IMR-90 (cell line): ENCODE data around the gene STK32A. TPM values are rescaled to one million over a fixed set of nuclear protein-coding genes. Genes with fewer than 3 reads are reported as not detected.
A peak's percentile ranks its signal among the peaks of the same experiment; 100 is the strongest.

Source experiments
- ATAC-seq: fragments of 200-7000 bp; cut with Tn5 transposase; 2 replicates; pipeline ENCODE4 v1.9.1; 2020; ENCODE audit warnings: low read depth, mild to moderate bottlenecking, moderate library complexity
- BruUV-seq: library from RNA; stranded (reverse); fragments of 400-500 nt; replicated peaks from 2 replicates; lab custom pipeline; 2021; lab: Mats Ljungman, UMichigan
- CTCF ChIA-PET: fragments of 300-600 bp; formaldehyde crosslinking; extraction: SDS; loops from one replicate; lab custom pipeline; 2021; ENCODE audit warnings: antibody characterized with exemption; lab: Yijun Ruan, JAX
- POLR2A ChIA-PET: fragments of 300-600 bp; sonication (Branson Sonifier 250); formaldehyde crosslinking; loops from one replicate; lab custom pipeline; 2022; ENCODE audit warnings: antibody characterized with exemption; ENCODE audit not compliant: unreplicated experiment; lab: Charles Lee
- DNase-seq: peaks from one replicate; pipeline ENCODE4 v3.0.0; 2013
- H2AFZ ChIP-seq: replicated peaks from 2 replicates; pipeline ENCODE3; 2013; ENCODE audit warnings: low read length, mild to moderate bottlenecking; ENCODE audit not compliant: poor library complexity
- H2AK5ac ChIP-seq: 2 replicates; pipeline ENCODE4 v1.6.1; 2013; ENCODE audit warnings: low read depth, low read length, inconsistent platforms
- H2AK9ac ChIP-seq: replicated peaks from 2 replicates; pipeline ENCODE3; 2013; ENCODE audit warnings: mild to moderate bottlenecking, low read depth, low read length, moderate library complexity; ENCODE audit not compliant: poor library complexity
- H2BK120ac ChIP-seq: 2 replicates; pipeline ENCODE4 v1.6.1; 2013; ENCODE audit warnings: low read depth, low read length, inconsistent platforms
- H2BK15ac ChIP-seq: 3 replicates; pipeline ENCODE4 v1.6.1; 2013; ENCODE audit warnings: low read depth, low read length, inconsistent platforms
- H2BK20ac ChIP-seq: 2 replicates; pipeline ENCODE4 v1.6.1; 2013; ENCODE audit warnings: low read depth, mild to moderate bottlenecking, inconsistent platforms, low read length, moderate library complexity
- H2BK5ac ChIP-seq: 2 replicates; pipeline ENCODE4 v1.6.1; 2013; ENCODE audit warnings: mild to moderate bottlenecking, low read depth, low read length, inconsistent platforms; ENCODE audit not compliant: poor library complexity, severe bottlenecking
- H3K14ac ChIP-seq: replicated peaks from 2 replicates; pipeline ENCODE4 v1.6.1; 2013; ENCODE audit warnings: low read depth, low read length, inconsistent platforms
- H3K18ac ChIP-seq: 2 replicates; pipeline ENCODE4 v1.6.1; 2013; ENCODE audit warnings: low read depth, low read length, control low read depth
- H3K23ac ChIP-seq: 2 replicates; pipeline ENCODE4 v1.6.1; 2013; ENCODE audit warnings: low read depth, low read length, inconsistent platforms
- H3K27ac ChIP-seq: 2 replicates; pipeline ENCODE4 v1.5.1; 2013; ENCODE audit warnings: mild to moderate bottlenecking, control low read depth, low read length; ENCODE audit not compliant: insufficient read depth
- H3K27me3 ChIP-seq: 2 replicates; pipeline ENCODE4 v1.6.1; 2013; ENCODE audit warnings: low read length; ENCODE audit not compliant: control insufficient read depth, insufficient read depth
- H3K36me3 ChIP-seq: 2 replicates; pipeline ENCODE4 v1.6.1; 2013; ENCODE audit warnings: low read length, mixed read lengths; ENCODE audit not compliant: control insufficient read depth, insufficient read depth
- H3K4ac ChIP-seq: 2 replicates; pipeline ENCODE4 v1.6.1; 2013; ENCODE audit warnings: low read depth, low read length, inconsistent platforms
- H3K4me1 ChIP-seq: 2 replicates; pipeline ENCODE4 v1.6.1; 2013; ENCODE audit warnings: low read length, mixed read lengths; ENCODE audit not compliant: control insufficient read depth, insufficient read depth
- H3K4me2 ChIP-seq: 2 replicates; pipeline ENCODE4 v1.6.1; 2013; ENCODE audit warnings: low read depth, mild to moderate bottlenecking, control low read depth, low read length, moderate library complexity
- H3K4me3 ChIP-seq: 2 replicates; pipeline ENCODE4 v1.5.1; 2013; ENCODE audit warnings: low read depth, mild to moderate bottlenecking, control low read depth, low read length, moderate library complexity; ENCODE audit not compliant: insufficient read depth
- H3K56ac ChIP-seq: 2 replicates; pipeline ENCODE4 v1.6.1; 2013; ENCODE audit warnings: low read length, inconsistent platforms; ENCODE audit not compliant: insufficient read depth; ENCODE audit errors: extremely low read depth
- H3K79me1 ChIP-seq, 2 experiments: 2 replicates each; pipeline ENCODE4 v1.6.1; 2013; ENCODE audit warnings: low read length in 2 of 2, inconsistent platforms in 1 of 2, low read depth in 1 of 2
- H3K9ac ChIP-seq: 2 replicates; pipeline ENCODE4 v1.6.1; 2013; ENCODE audit warnings: low read depth, low read length, control low read depth
- H3K9me1 ChIP-seq: 2 replicates; pipeline ENCODE4 v1.6.1; 2013; ENCODE audit warnings: low read length, inconsistent platforms; ENCODE audit not compliant: insufficient read depth
- H3K9me3 ChIP-seq: 2 replicates; pipeline ENCODE4 v1.6.1; 2013; ENCODE audit warnings: low read length; ENCODE audit not compliant: control insufficient read depth, insufficient read depth
- H4K20me1 ChIP-seq: 2 replicates; pipeline ENCODE4 v1.6.1; 2013; ENCODE audit warnings: low read length, inconsistent platforms; ENCODE audit not compliant: insufficient read depth
- H4K5ac ChIP-seq: 2 replicates; pipeline ENCODE4 v1.6.1; 2013; ENCODE audit warnings: mild to moderate bottlenecking, low read depth, low read length, control low read depth
- H4K8ac ChIP-seq, 2 experiments: 2 replicates each; pipeline ENCODE4 v1.6.1; 2013; ENCODE audit warnings: low read depth in 2 of 2, low read length in 2 of 2, control low read depth in 1 of 2, inconsistent platforms in 1 of 2
- H4K91ac ChIP-seq: 2 replicates; pipeline ENCODE4 v1.6.1; 2013; ENCODE audit warnings: low read depth, low read length, inconsistent platforms; ENCODE audit not compliant: insufficient read depth
- CEBPB ChIP-seq: IDR thresholded peaks from 2 replicates; pipeline ENCODE4 v1.6.1; 2012; ENCODE audit warnings: low read depth, low read length, improper control_type of control experiment
- CHD1 ChIP-seq: IDR thresholded peaks from 2 replicates; pipeline ENCODE4 v1.6.1; 2012; ENCODE audit warnings: low read depth, low read length, improper control_type of control experiment
- FOS ChIP-seq: fragments of 150-350 bp; IDR thresholded peaks from 2 replicates; pipeline ENCODE4 v1.6.1; 2016; ENCODE audit warnings: low read depth, low read length
- SMC3 ChIP-seq: fragments of 150-350 bp; IDR thresholded peaks from 2 replicates; pipeline ENCODE4 v1.6.1; 2016; ENCODE audit warnings: low read depth, mild to moderate bottlenecking, antibody characterized with exemption, low read length, moderate library complexity
- USF2 ChIP-seq: fragments of 150-350 bp; IDR thresholded peaks from 2 replicates; pipeline ENCODE4 v1.6.1; 2017; ENCODE audit warnings: mild to moderate bottlenecking, antibody characterized with exemption, low read length, low read depth
- WGBS, 2 experiments: methylation state at CpG; one replicate each; pipeline versions ENCODE4 v1.1.5 to v1.1.7; 2013; ENCODE audit warnings: missing lambda C conversion rate in 2 of 2; ENCODE audit not compliant: insufficient read length in 1 of 2; ENCODE audit errors: extremely low coverage in 2 of 2; 5-methylcytosine and 5-hydroxymethylcytosine counted together
- dilution Hi-C: fragments of 300-500 bp; cut with HindIII; formaldehyde crosslinking; loops from one replicate; pipeline ENCODE4 v1.14.3; 2018; ENCODE audit warnings: low sequenced_read_pairs; ENCODE audit not compliant: unreplicated experiment
- in situ Hi-C: fragments of 300-500 bp; cut with MboI; formaldehyde crosslinking; loops from 3 replicates; pipeline ENCODE4 v1.14.3; 2019; ENCODE audit warnings: low sequenced_read_pairs, inconsistent platforms, mixed read lengths
- intact Hi-C: fragments of 100-400 bp; cut with micrococcal nuclease; formaldehyde crosslinking; loops from 2 replicates; pipeline ENCODE4 v1.10.0; 2022
- polyA plus RNA-seq, 3 experiments: library from polyadenylated mRNA; depleted of rRNA; stranded (reverse); fragments of >200 nt; gene quantifications; 2 replicates each; pipeline ENCODE4 v1.2.3, GENCODE V29; 2012; ENCODE audit warnings: low replicate concordance in 1 of 3
- total RNA-seq: library from RNA; depleted of rRNA; stranded (reverse); fragments of >200 nt; gene quantifications from 2 replicates; pipeline ENCODE4 v1.2.3, GENCODE V29; 2012

The STK32A gene
- total and polyA plus RNA-seq, 2 of the 4 experiments (the other 2 are of a cell fraction) = 0.12 to 0.18 TPM

DNA sequence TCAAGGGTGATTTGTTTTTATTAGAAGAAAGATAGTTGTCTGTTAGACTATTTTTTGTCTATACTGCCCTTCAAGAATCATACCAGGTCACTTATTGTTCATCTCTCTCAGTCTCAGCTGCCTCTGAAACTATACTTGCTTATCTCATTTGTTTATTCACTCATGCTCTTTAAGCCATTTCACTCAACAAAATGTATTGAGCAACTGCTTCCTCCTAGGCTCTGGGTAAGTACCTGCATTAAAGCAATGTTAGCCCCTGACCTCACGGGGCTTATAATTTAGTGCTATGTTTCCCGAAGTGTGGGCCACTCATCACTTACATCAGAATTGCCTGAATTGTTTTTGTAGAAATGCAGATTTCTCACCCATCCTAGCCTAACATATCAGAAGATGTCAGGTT is 174.2 kb downstream of the STK32A start:
- no CpG with 5 or more reads among the region's 2 CpGs for WGBS, 2 experiments
- H2BK5ac ChIP-seq = no peak overlapping the region
- H2BK20ac ChIP-seq = no peak overlapping the region
- in situ Hi-C loops = no loop called here
- peaks cover 26% of the 10 kb centered on the region for H3K9me1 ChIP-seq
- H3K9me3 ChIP-seq = no peaks in the 10 kb centered on the region
- no peak for ATAC-seq
- H2BK15ac ChIP-seq = no peak overlapping the region
- no peak overlapping the region for H4K8ac ChIP-seq
- no peak overlapping the region for H3K27ac ChIP-seq
- H4K20me1 ChIP-seq = 0 out of 2 replicates have a peak, but pooled peaks cover 2% of the 10 kb centered on the region
- H3K14ac ChIP-seq = no peak overlapping the region
- dilution Hi-C loops = no loop called here
- no peak overlapping the region for H4K5ac ChIP-seq
- no peak overlapping the region for H2AK5ac ChIP-seq
- H3K4me1 ChIP-seq = peaks cover 13% of the 10 kb centered on the region
- H3K27me3 ChIP-seq = no peaks in the 10 kb centered on the region
- TF ChIP-seq SMC3 = no peak
- no peak for TF ChIP-seq FOS
- no peak for TF ChIP-seq CHD1
- peak; percentile 73 for TF ChIP-seq CEBPB
- TF ChIP-seq USF2 = no peak
- ChIA-PET CTCF (no interaction called here), POLR2A (no interaction called here)
- H3K18ac ChIP-seq = no peak overlapping the region
- no peak overlapping the region for H2AFZ ChIP-seq
- H3K79me1 ChIP-seq = peaks cover 0 to 16% of the 10 kb centered on the region in 2 experiments; a peak in 2 of 4 replicates
- no peak overlapping the region for H3K9ac ChIP-seq
- H3K56ac ChIP-seq = no peak overlapping the region
- no peak overlapping the region for H4K91ac ChIP-seq
- H3K4me2 ChIP-seq = no peak overlapping the region
- no peak overlapping the region for H3K4ac ChIP-seq
- intact Hi-C loops = no loop called here
- H2AK9ac ChIP-seq = no peak overlapping the region
- no peak overlapping the region for H3K4me3 ChIP-seq
- no peak overlapping the region for H3K23ac ChIP-seq
- H2BK120ac ChIP-seq = no peak overlapping the region
- no TSS peak for BruUV-seq
- peak; percentile 42 for DNase-seq
- H3K36me3 ChIP-seq = peaks cover 8% of the 10 kb centered on the region
